RKO (cell line): ENCODE measurements around the gene SKP2.
"Not testable (repeated sequence)": the region's sequence is repeated elsewhere in the genome, so short reads cannot be mapped to it uniquely, and the experiment has no call there.

Experiments used
- DNase-seq: peaks from one replicate; pipeline ENCODE4 v3.0.0-alpha.2; 2016; ENCODE audit warnings: low spot score

The SKP2 gene

DNA sequence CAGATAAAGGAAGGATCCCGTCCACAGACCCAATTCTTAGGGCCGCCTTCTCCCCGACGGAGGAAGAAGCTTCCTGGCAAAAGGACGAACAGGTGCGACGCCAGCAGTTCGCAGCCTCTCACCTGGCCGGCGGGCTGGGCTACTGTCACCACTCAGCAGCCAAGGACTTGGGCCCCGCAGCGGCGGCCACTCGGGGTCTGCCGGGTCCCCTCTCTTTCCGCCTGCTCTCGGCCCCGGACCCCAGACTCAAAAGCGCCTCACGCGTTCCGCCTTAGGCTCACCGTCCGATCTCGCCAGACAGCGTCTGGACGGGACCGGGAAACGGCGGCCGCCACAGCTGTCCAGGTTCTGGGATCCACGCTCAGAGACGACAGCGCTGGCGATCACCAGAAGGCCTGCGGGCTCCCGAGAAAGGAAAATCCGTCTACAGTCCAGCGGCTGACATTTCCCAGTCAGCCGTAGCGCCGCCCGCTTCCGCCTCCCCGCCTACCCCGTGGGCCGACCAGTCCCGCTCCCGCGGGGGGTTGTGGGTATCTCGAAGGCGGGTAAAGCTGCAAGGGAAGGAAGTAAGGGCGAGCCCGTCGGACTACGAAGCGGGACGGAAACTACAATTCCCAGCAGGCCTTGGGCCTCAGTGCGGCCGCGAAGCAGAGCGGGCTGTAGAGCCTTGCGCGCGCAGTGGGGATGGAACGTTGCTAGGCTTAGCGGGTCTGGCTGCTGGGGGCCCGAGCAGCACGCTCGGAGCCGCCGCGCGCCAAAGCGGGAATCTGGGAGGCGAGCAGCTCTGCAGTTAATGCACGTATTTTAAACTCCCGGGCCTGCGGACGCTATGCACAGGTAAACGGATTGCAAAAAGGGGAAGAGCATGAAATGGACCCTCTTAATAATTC lies at the start of gene SKP2, which contains the start of gene LMBRD2:
Gene SKP2 (plus strand): TSS at position 678 of the 890 bp plus-strand sequence. CDS start 152 bp downstream, at position 830.
Gene LMBRD2 (minus strand): TSS at position 454 of the 890 bp plus-strand sequence. CDS start 8,538 bp downstream, outside the sequence.
- DNase-seq = peak; percentile 97

DNA sequence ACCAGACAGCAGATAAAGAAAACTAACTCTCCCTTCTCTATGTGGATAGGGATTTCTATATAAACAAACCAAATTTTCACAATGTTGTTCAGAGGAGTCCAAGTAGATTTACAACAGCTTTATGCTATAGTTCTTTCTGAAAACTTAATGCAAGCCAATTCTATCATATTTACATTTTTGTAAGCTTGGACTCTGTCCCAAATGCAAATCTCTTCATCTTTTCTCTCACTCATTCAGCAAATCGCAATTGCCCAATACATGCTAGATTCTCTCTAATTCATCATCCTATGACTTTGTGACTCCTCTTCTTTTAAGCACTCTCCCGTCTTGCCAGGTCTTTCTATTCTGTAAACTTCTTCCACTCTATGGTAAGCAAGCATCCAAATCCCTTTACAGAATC lies 46.1 kb upstream of the SKP2 start:
- no peak for DNase-seq

DNA sequence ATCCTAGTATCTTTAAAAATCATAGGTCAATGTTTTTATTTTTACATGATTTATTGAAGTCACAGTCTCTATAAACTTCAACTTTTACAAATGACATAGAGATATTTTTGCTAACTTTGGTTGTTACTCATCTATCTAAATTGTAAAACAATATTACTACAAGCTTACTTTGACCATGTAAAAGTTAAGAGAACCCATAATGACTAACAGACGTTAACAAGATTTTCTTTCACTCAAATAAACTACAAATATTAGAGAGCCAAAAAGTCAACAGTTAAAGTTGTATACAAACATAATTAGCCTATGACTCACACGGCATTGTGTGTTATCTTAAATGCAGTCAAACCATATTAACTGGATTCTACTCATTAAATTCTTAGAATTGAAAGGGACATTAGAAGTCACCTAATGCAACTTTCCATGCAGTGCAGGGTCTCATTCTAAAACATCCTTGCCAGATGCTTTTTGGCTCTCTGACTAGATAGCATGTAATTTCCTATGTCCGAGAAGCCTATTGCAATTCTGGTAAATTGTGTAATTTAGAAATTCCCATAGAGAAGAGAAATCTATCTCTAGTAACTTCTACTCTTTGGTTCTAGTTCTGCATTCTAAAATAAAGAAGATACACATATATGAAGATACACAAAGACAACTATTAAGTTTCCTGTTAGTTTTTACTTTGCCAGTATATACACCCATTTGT lies 43.0 kb upstream of the SKP2 start:
- no peak for DNase-seq

- no peak for DNase-seq
Measured at GRCh38 chr5:36111238-36111637, 40.7 kb upstream of the SKP2 start.

- DNase-seq = no peak
Measured at GRCh38 chr5:36125868-36126267, 26.0 kb upstream of the SKP2 start.

- no peak for DNase-seq
Measured at GRCh38 chr5:36128795-36129194, 23.1 kb upstream of the SKP2 start.

DNA sequence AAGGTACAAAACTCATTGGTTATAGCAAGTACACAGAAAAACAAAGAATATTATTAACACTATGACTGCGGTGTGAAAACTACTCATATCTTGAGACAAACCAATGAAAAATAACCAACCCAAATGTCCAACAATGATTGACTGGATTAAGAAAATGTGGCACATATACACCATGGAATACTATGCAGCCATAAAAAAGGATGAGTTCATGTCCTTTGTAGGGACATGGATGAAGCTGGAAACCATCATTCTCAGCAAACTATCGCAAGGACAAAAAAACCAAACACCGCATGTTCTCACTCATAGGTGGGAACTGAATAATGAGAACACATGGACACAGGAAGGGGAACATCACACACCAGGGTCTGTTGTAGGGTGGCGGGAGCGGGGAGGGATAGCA lies 22.2 kb upstream of the SKP2 start:
- DNase-seq = not testable (repeated sequence)

- DNase-seq = not testable (repeated sequence)
Measured at GRCh38 chr5:36133009-36133408, 18.9 kb upstream of the SKP2 start.

- DNase-seq = no peak
Measured at GRCh38 chr5:36135988-36136387, 15.9 kb upstream of the SKP2 start.

DNA sequence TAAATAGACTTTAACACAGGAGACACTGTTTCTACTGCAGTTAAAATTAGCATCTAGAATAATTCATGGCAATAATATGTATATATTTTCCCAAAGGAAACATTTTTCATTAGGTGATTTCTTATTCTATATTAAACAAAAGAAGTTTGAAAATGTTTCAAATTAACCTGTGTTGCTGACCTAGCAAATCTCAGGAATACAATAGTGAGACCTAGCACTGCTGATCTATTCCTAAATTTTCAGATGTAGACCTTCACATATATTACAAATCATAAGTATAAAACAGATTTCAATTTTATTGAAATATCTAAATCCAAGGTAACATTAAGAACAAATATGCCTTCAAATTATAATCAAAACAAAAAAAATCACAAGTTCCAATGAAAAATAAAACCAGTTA lies 15.3 kb upstream of the SKP2 start:
- DNase-seq = no peak

DNA sequence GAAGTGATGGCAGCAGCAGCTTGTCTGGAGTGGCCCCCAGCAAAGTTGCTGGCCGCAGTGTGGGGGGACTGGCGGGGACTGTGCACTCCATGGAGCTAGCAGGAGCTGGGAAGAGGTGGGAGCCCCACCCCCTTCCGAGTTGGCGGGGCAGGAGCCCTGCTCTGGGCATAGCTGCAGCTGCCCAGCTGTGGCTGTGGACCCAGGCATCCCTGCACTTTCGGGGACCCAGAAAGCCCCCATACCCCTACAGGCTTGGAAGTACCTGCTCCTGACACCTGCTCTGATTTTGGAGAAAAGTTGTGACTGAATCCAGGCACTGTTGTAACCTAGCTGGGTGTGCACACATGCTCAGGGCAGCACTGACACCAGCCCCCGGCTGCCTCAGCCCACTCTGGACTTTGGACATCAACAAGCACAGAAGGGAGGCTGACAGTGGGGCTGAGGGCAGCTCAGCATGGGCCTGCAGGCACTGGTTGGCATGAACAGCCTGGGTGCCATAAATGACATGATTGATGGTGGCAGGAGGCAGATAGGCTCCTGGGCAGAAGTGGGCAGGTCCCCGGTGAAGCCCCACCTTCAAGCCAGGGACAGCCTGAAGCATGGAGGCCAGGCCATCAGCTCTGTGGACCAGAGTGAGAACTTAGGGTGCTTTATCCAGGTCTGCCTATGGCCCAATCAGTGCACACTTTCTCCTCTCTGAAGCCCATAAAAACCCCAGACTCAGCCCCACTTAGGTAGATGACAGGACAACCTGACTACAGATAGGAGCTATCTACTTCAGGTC lies 12.8 kb upstream of the SKP2 start:
- DNase-seq = no peak

- no peak for DNase-seq
Measured at GRCh38 chr5:36145311-36145710, 6.6 kb upstream of the SKP2 start.

DNA sequence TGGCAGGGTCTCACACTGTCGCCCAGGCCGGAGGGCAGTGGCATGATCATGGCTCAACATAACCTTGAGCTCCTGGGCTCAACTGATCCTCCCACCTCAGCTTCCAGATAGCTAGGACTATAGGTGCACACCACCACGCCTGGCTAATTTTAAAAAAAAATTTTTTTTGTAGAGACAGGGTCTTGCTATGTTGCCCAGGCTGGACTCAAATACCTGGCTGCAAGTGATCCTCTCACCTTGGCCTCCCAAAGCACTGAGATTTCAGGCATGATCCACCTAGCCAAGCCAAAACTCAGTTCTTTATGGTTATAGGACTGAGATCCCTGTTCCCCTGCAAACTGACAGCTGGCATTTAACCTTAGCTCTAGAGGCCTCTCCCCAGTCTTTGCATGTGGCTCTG lies 5.5 kb upstream of the SKP2 start:
- DNase-seq = no peak

DNA sequence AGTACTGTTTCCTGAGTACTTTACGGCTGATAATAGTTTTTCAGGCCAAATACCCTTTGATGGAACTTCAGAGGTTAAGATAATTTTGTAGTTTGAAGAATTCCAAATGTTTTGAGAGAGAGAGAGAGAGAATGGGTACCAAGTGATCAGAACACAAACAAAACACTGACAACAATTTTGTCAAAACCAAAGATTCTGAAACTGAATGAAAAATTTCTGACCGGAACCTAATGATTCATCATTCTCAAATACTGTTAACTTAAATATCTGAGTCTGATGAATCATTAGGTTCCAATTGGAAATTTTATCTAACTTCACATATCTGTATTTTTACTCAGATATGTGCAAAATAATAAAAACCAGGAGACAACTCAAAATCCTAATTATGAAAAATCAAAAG lies 4.2 kb upstream of the SKP2 start:
- no peak for DNase-seq

DNA sequence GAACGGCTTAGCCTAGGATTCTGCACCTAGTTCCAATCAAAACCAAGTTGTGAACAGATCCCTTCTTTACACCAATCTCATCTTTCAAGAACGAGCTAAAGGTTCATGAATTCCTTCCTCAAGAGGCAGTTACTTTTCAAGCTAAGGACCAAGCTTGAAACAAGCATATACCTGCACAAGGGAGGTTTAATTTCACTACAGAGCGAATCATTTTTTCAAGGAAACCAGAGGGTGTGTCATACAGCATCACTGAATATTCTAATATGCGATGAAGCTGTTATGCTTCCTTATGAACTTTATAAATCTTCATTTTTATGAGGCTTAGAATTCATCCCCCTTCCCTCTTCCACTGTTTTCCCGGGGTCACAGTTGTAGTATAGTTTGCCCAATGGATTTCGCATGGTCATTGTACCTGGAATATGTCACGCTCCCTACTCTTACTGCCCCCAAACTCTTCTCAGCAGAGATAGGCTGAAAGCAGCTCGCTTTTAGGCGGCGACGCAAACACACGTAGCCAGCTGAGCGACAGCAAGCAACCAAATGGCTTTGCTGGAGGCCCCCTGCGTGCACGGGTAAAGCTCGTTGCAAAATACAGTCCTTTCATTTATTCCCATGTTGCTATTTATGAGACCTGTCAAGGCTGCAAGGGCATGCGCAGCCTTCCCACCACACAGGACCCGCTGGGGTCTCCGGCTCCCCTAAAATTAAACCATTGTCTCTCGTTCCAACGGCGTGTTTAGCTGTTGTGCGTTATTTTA lies 1.1 kb upstream of the SKP2 start:
- DNase-seq = peak; percentile 80

GRCh38 chr5:36152324-36153297 lies 700 bp downstream of the SKP2 start:
- peak; percentile 42 for DNase-seq

DNA sequence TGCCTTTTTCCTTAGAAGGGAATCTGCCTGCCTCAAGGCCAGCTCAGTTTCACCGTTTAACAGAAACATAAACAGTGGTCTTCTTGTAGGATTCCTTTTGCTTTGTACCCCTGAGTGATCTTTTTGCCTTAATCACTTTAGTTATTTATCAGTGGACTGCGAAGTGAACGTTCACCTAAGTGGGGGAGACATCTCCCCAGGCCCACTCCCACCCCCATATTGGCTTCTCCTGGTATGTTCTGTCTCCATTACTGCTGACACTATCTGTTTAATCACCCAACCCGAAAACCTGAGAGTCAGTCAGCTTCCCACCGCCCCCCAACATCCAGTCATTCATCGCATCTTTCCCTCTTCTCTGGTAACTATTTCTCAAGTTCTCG lies 1.4 kb downstream of the SKP2 start:
- no peak for DNase-seq

DNA sequence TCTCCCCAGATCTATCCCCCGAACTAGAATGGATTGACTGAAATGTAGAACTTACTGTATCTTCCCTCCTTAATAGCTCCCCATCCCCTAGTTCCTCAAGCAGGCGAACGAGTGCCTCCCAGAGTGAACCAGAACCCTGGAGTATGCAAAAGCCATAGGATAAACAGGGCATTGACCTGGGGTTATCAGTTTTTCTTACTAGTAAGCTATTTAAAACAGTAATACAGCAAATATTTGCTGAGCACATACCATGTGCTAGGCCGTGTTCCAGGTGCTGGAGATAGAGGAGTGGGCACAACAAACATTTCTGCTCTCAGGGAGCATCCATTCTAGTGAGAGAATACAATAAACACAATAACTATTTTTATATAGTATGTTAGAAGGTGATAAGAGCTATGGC lies 1.8 kb downstream of the SKP2 start:
- DNase-seq = no peak

DNA sequence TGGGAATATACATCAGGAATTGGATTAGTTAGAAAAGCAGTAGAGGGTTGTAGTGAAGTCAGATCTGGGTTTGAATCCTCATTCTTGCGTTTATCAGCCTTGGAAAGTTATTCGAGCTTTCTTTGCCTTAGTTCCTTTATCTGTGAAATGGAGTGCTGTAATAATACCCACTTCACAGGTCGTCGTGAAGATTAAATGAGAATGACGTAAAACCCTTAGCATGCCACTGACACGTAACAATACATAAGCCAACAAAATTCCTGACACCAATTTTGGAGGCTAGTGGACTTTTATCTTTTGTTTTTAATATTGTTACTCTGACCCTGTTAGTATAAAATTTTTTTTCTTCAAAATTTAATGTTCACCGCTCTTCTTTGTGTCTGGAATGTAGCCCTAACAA lies 3.4 kb downstream of the SKP2 start:
- no peak for DNase-seq

- DNase-seq = no peak
Measured at GRCh38 chr5:36156121-36156601, 4.2 kb downstream of the SKP2 start.
